ENCODE results near the gene WDFY3.

WDFY3 gene

GRCh38 chr4:84661191-84661939, 305.1 kb downstream of the WDFY3 start:
- DNase-seq, result no peak

GRCh38 chr4:84660606-84661005, 305.9 kb downstream of the WDFY3 start:
- DNase-seq, result no peak

- no peak for DNase-seq
Observed at GRCh38 chr4:84652478-84652877, 314.0 kb downstream of the WDFY3 start.

GRCh38 chr4:84651499-84651898, 315.0 kb downstream of the WDFY3 start:
- DNase-seq, result no peak

- no peak for DNase-seq
Observed at GRCh38 chr4:84648863-84649647, 317.4 kb downstream of the WDFY3 start.

GRCh38 chr4:84648178-84648577, 318.3 kb downstream of the WDFY3 start:
- no peak for DNase-seq

- DNase-seq, result no peak
Observed at GRCh38 chr4:84647312-84647884, 319.1 kb downstream of the WDFY3 start.

- DNase-seq, result no peak
Observed at GRCh38 chr4:84644087-84644486, 322.4 kb downstream of the WDFY3 start.

GRCh38 chr4:84639145-84639544, 327.3 kb downstream of the WDFY3 start:
- no peak for DNase-seq

- no peak for DNase-seq
Observed at GRCh38 chr4:84638092-84638491, 328.4 kb downstream of the WDFY3 start.

- DNase-seq, result no peak
Observed at GRCh38 chr4:84634961-84635360, 331.5 kb downstream of the WDFY3 start.

- peak; percentile 74 for DNase-seq
Observed at GRCh38 chr4:84632092-84632491, 334.4 kb downstream of the WDFY3 start.

GRCh38 chr4:84631573-84631972, 334.9 kb downstream of the WDFY3 start:
- peak; percentile 12 for DNase-seq

GRCh38 chr4:84626673-84627072, 339.8 kb downstream of the WDFY3 start:
- no peak for DNase-seq

GRCh38 chr4:84623661-84624060, 342.8 kb downstream of the WDFY3 start:
- no peak for DNase-seq

GRCh38 chr4:84622959-84623358, 343.5 kb downstream of the WDFY3 start:
- DNase-seq, result no peak
